NCI-H1092 treated with DMSO at 0.1 percent for 48 hours (cell line): ENCODE data around the gene STXBP5L.
"Not testable (repeated sequence)": the region's sequence is repeated elsewhere in the genome, so short reads cannot be mapped to it uniquely, and the experiment has no call there.

Experiments used
- DNase-seq: peaks from one replicate; lab custom pipeline; 2025; lab: John Stamatoyannopoulos, UW

Gene STXBP5L

GRCh38 chr3:121431726-121432517 is 523.9 kb downstream of the STXBP5L start:
- DNase-seq, result no peak

DNA sequence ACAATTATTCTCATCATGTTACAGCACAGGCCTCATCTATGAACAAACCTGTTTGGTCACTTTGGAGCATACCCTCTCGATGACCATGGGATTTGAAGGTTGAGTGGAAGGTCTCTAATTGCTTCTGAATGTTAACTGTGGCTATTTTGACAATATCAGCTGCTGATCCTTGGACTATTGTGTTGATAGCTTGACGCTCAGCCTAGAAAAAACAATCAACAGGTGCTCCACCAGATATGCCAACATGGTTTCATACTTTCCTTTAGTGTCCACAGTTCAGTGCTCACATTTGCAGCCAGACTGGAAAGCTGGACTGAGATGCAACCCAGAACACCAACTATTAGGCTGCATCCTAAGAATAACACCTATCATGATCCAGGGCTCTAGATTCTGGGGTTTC is 528.1 kb downstream of the STXBP5L start:
- DNase-seq, result no peak

DNA sequence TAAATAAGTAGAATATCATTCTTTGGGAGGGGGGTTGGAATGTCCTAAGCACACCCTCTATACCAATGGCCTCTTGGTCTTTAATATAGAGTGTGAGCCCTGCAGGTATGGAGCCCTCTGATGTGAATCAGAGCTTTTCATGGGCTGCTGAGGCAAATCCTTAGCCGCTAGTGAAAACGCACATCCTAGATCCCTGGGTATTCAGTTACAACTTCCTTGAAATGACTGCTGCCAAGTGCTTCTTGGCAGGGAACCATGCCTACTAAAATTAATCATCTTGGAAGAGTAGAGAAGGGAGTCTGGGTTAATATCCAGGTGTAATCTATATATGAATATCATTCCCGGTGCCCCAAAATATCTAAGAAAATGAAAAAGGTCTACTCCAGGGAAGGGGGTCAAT is 528.6 kb downstream of the STXBP5L start:
- DNase-seq, result no peak

DNA sequence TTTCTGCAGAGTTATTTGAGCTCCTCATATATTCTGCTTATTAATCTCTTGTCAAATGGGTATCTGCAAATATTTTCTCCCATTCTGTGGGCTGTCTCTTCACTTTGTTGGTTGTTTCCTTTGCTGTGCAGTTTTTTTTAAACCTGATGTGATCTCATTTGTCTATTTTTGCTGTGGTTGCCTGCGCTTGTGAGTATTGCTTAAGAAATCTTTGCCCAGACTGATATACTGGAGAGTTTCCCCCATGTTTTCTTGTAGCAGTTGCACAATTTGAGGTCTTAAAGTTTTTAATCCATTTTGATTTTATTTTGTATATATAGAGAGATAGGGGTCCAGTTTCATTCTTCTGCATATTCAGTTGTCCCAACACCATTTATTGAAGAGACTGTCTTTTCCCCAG is 535.5 kb downstream of the STXBP5L start:
- no peak for DNase-seq

DNA sequence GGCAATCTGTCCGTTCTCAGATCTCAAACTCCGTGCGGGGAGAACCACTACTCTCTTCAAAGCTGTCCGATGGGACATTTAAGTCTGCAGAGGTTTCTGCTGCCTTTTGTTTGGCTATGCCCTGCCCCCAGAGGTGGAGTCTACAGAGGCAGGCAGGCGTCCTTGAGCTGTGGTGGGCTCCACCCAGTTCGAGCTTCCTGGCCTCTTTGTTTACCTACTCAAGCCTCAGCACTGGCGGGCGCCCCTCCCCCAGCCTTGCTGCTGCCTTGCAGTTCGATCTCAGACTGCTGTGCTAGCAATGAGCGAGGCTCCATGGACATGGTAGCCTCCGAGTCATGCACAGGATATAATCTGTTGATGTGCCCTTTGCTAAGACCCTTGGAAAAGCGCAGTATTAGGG is 543.7 kb downstream of the STXBP5L start:
- not testable (repeated sequence) for DNase-seq

- DNase-seq, result no peak
These were observed 554.6 kb downstream of the STXBP5L start for GRCh38 chr3:121462565-121462964.

GRCh38 chr3:121463745-121464144 is 555.7 kb downstream of the STXBP5L start:
- no peak for DNase-seq

- no peak for DNase-seq
These were observed 559.1 kb downstream of the STXBP5L start for GRCh38 chr3:121467085-121467484.

DNA sequence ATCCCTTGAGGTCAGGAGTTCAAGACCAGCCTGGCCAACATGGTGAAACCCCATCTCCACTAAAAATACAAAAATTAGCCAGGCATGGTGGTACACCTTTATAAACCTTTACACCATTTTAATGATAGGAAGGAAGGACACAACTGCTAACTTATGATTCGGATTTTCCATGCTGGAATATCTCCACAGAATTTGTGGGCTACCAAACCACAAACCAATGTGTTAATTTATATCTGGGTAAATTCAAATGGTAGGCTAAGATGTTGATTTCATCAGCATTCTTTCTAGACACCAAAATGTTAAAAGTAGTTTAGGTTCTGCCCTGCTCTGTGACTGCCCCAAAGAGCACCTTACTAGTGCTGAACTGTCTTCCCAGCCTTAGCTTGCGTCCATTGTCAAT is 565.0 kb downstream of the STXBP5L start:
- DNase-seq, result no peak
